Uterus (tissue), 2 donors: ENCODE data around the gene FOXN1.
"Not testable (repeated sequence)": the region's sequence is repeated elsewhere in the genome, so short reads cannot be mapped to it uniquely, and the experiment has no call there.

Experiments
- POLR2A ChIP-seq, 2 donors: fragments of 450-650 bp; IDR thresholded peaks; one replicate each; pipeline ENCODE4 v1.6.1; 2016; ENCODE audit warnings: antibody characterized with exemption in 2 of 2, mild to moderate bottlenecking in 1 of 2, moderate library complexity in 1 of 2
- TF ChIP-seq, protein P1 (sequence below), 4 experiments: fragments of 200-600 bp in 2 of 4; fragments of 450-650 bp in 2 of 4; sonication (generic) in 2 of 4; IDR thresholded peaks; one replicate each; pipeline ENCODE4 v1.5.1; 2016 to 2019; ENCODE audit warnings: antibody characterized with exemption in 4 of 4, mild to moderate bottlenecking in 2 of 4, moderate library complexity in 1 of 4

DNA sequence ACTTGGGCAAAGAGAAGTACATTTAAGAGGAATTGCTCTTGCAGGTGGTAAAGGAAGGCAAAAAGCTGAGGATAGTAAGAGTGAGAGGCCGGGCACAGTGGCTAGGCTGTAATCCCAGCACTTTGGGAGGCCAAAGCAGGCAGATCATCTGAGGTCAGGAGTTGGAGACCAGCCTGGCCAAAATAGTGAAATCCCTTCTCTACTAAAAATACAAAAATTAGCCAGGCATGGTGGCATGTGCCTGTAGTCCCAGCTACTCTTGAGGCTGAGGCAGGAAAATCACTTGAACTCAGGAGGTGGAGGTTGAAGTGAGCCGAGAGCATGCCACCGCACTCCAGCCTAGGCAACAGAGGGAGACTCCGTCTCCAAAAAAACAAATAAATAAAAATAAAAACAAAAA is 16.1 kb downstream of the FOXN1 start:
- TF ChIP-seq, protein P1, sequence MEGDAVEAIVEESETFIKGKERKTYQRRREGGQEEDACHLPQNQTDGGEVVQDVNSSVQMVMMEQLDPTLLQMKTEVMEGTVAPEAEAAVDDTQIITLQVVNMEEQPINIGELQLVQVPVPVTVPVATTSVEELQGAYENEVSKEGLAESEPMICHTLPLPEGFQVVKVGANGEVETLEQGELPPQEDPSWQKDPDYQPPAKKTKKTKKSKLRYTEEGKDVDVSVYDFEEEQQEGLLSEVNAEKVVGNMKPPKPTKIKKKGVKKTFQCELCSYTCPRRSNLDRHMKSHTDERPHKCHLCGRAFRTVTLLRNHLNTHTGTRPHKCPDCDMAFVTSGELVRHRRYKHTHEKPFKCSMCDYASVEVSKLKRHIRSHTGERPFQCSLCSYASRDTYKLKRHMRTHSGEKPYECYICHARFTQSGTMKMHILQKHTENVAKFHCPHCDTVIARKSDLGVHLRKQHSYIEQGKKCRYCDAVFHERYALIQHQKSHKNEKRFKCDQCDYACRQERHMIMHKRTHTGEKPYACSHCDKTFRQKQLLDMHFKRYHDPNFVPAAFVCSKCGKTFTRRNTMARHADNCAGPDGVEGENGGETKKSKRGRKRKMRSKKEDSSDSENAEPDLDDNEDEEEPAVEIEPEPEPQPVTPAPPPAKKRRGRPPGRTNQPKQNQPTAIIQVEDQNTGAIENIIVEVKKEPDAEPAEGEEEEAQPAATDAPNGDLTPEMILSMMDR (IDR thresholded peaks at IDR 0.05): not testable (repeated sequence)
- TF ChIP-seq POLR2A (IDR thresholded peaks at IDR 0.05): not testable (repeated sequence)
